CD14-positive monocyte (primary cell): ENCODE measurements around the gene SLC24A4. TPM values are rescaled to one million over a fixed set of nuclear protein-coding genes. Genes with fewer than 3 reads are reported as not detected.

ENCODE experiments used
- DNase-seq, 3 donors: peaks; one replicate each; pipeline ENCODE4 v3.0.0-alpha.2; 2011 to 2022
- H2AFZ ChIP-seq: 2 replicates; pipeline ENCODE4 v1.6.0; 2012; ENCODE audit warnings: mild to moderate bottlenecking, low read depth, low read length, inconsistent platforms; ENCODE audit not compliant: insufficient read depth, poor library complexity, severe bottlenecking
- H3K27ac ChIP-seq, 2 donors: 1 replicate in 1 of 2; 2 replicates in 1 of 2; pipeline ENCODE4 v1.5.1; 2012 to 2013; ENCODE audit warnings: low read length in 2 of 2, control low read depth in 1 of 2, inconsistent platforms in 1 of 2, low read depth in 1 of 2, mild to moderate bottlenecking in 1 of 2
- H3K27me3 ChIP-seq, 2 donors: one replicate each; pipeline versions ENCODE4 v1.6.0 to v1.6.1; 2011 to 2013; ENCODE audit warnings: low read length in 2 of 2; ENCODE audit not compliant: control insufficient read depth in 2 of 2, insufficient read depth in 2 of 2
- H3K36me3 ChIP-seq, 2 donors: replicated peaks in 1 of 2; 1 replicate in 1 of 2; 2 replicates in 1 of 2; pipeline versions ENCODE4 v1.5.1 to v1.6.1; 2012 to 2013; ENCODE audit warnings: low read length in 2 of 2, control low read depth in 1 of 2, inconsistent platforms in 1 of 2, mild to moderate bottlenecking in 1 of 2; ENCODE audit not compliant: insufficient read depth in 2 of 2, control insufficient read depth in 1 of 2
- H3K4me1 ChIP-seq, 2 donors: 1 replicate in 1 of 2; 2 replicates in 1 of 2; pipeline versions ENCODE4 v1.5.1 to v1.6.1; 2012 to 2013; ENCODE audit warnings: low read length in 2 of 2, control low read depth in 1 of 2, inconsistent platforms in 1 of 2, mild to moderate bottlenecking in 1 of 2, moderate library complexity in 1 of 2; ENCODE audit not compliant: insufficient read depth in 2 of 2, control insufficient read depth in 1 of 2
- H3K4me2 ChIP-seq: replicated peaks from 2 replicates; pipeline ENCODE3; 2012; ENCODE audit warnings: low read length, moderate library complexity, mild to moderate bottlenecking; ENCODE audit not compliant: poor library complexity, severe bottlenecking; ENCODE audit errors: extremely low read depth
- H3K4me3 ChIP-seq, 3 experiments: fragments of 200-600 bp in 1 of 3; sonication (generic) in 1 of 3; replicated peaks in 1 of 3; 1 replicate in 2 of 3; 2 replicates in 1 of 3; pipeline ENCODE4 v1.5.1; 2011 to 2013; ENCODE audit warnings: low read length in 3 of 3, mild to moderate bottlenecking in 3 of 3, control low read depth in 2 of 3, low read depth in 2 of 3, inconsistent platforms in 1 of 3, moderate library complexity in 1 of 3
- H3K79me2 ChIP-seq: 2 replicates; pipeline ENCODE4 v1.6.0; 2012; ENCODE audit warnings: mild to moderate bottlenecking, control low read depth, inconsistent platforms, low read length, moderate library complexity; ENCODE audit not compliant: insufficient read depth
- H3K9ac ChIP-seq: 2 replicates; pipeline ENCODE4 v1.6.0; 2017; ENCODE audit warnings: low read length, mild to moderate bottlenecking; ENCODE audit not compliant: insufficient read depth, poor library complexity, severe bottlenecking
- H3K9me3 ChIP-seq, 2 donors: replicated peaks in 1 of 2; 1 replicate in 1 of 2; 2 replicates in 1 of 2; pipeline versions ENCODE4 v1.5.1 to v1.6.1; 2012 to 2013; ENCODE audit warnings: low read length in 2 of 2, control low read depth in 1 of 2; ENCODE audit not compliant: control insufficient read depth in 1 of 2, insufficient read depth in 1 of 2
- H4K20me1 ChIP-seq: 2 replicates; pipeline ENCODE4 v1.6.0; 2012; ENCODE audit warnings: mild to moderate bottlenecking, low read length, control low read depth, moderate library complexity; ENCODE audit not compliant: insufficient read depth
- H3K27ac Mint-ChIP-seq, 7 donors: one replicate each; pipeline ENCODE4 v1.8.0; 2020; ENCODE audit warnings: mild to moderate bottlenecking in 7 of 7, mixed read lengths in 7 of 7, moderate library complexity in 6 of 7, inconsistent platforms in 2 of 7
- H3K27me3 Mint-ChIP-seq, 3 donors: one replicate each; pipeline ENCODE4 v1.8.0; 2021 to 2022; ENCODE audit warnings: low read depth in 3 of 3, mild to moderate bottlenecking in 3 of 3, mixed read lengths in 3 of 3, moderate library complexity in 3 of 3, inconsistent platforms in 1 of 3
- H3K36me3 Mint-ChIP-seq, 2 donors: one replicate each; pipeline ENCODE4 v1.8.0; 2020; ENCODE audit warnings: mixed read lengths in 2 of 2, inconsistent platforms in 1 of 2, mild to moderate bottlenecking in 1 of 2
- H3K4me1 Mint-ChIP-seq: one replicate; pipeline ENCODE4 v1.8.0; 2020; ENCODE audit warnings: mild to moderate bottlenecking, mixed read lengths
- H3K4me3 Mint-ChIP-seq, 2 donors: one replicate each; pipeline ENCODE4 v1.8.0; 2020; ENCODE audit warnings: mild to moderate bottlenecking in 2 of 2, mixed read lengths in 2 of 2, moderate library complexity in 1 of 2
- H3K9me3 Mint-ChIP-seq, 7 donors: one replicate each; pipeline ENCODE4 v1.8.0; 2020 to 2022; ENCODE audit warnings: mixed read lengths in 7 of 7, mild to moderate bottlenecking in 6 of 7, moderate library complexity in 6 of 7, inconsistent platforms in 2 of 7
- WGBS: methylation state at CpG from one replicate; pipeline ENCODE4 v1.1.5; 2013; ENCODE audit warnings: missing lambda C conversion rate; ENCODE audit not compliant: insufficient coverage; 5-methylcytosine and 5-hydroxymethylcytosine counted together
- intact Hi-C, 2 donors: fragments of 100-400 bp; cut with micrococcal nuclease; formaldehyde crosslinking; loops; one replicate each; pipeline versions ENCODE4 v1.15.0 to v1.15.1; 2023
- polyA plus RNA-seq, 3 donors: library from polyadenylated mRNA; depleted of rRNA in 1 of 3; unstranded in 2 of 3; stranded (reverse) in 1 of 3; fragments of 300-500 nt in 2 of 3; fragments of >200 nt in 1 of 3; fragmentation: Illumina TruSeq in 2 of 3; gene quantifications; 1 replicate in 2 of 3; 2 replicates in 1 of 3; pipeline ENCODE4 v1.2.3, GENCODE V29; 2012 to 2021
- TF ChIP-seq, protein P1 (sequence below): fragments of 200-600 bp; IDR thresholded peaks from one replicate; pipeline ENCODE4 v1.8.0; 2022; ENCODE audit warnings: antibody characterized with exemption, mild to moderate bottlenecking

Gene SLC24A4
- polyA plus RNA-seq, 3 donors: 20.0 to 41.9 (median 26.5) TPM

DNA sequence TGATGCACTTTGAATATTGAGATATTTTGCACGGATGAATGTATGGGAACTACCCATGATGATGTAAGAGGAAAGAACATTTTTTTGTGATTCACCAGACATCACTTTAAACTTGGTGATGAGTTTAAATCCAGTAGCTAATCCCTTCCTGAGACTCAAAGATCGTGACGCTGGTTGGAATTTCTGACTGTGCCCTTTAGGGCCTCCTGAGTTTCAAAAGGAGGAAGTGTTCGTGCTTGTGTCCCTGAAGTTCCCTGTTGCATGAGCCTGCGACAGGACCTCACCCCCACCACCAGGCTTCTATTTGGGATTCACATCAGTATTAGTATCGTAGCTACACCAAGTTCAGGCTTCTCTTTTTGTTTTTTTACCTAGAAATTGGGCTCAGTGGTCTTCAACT lies 172.1 kb downstream of the SLC24A4 start:
- Mint-ChIP-seq H3K27ac (peak overlapping the region; percentile 93 to 99 (median 98)), H3K36me3 (peaks cover 75 to 88% of the 10 kb centered on the region in 2 donors), H3K27me3 (peaks cover 0 to 11% (median 6%) of the 10 kb centered on the region in 3 donors), H3K4me1 (peaks cover 68% of the 10 kb centered on the region), H3K4me3 (peak overlapping the region in 1 of 2 donors; percentile 35), H3K9me3 (peaks cover 0 to 3% (median 0%) of the 10 kb centered on the region in 7 donors)
- peak; percentile 93 to 99 (median 98) for DNase-seq
- intact Hi-C loops: no loop called here
- Histone ChIP-seq H3K4me2 (peak overlapping the region; percentile 23), H3K27ac (peak overlapping the region; percentile 46 to 97), H3K79me2 (peaks cover 20% of the 10 kb centered on the region), H4K20me1 (no peaks in the 10 kb centered on the region), H3K4me3 (peak overlapping the region in 1 of 3 experiments; percentile 29), H3K4me1 (peaks cover 64 to 74% of the 10 kb centered on the region in 2 donors), H3K27me3 (no peaks in the 10 kb centered on the region), H2AFZ (no peak overlapping the region), H3K9me3 (no peaks in the 10 kb centered on the region), H3K36me3 (peaks cover 22 to 55% of the 10 kb centered on the region in 2 donors), H3K9ac (peak overlapping the region; percentile 53)
- no CpG with 5 or more reads among the region's 6 CpGs for WGBS
- TF ChIP-seq, protein P1, sequence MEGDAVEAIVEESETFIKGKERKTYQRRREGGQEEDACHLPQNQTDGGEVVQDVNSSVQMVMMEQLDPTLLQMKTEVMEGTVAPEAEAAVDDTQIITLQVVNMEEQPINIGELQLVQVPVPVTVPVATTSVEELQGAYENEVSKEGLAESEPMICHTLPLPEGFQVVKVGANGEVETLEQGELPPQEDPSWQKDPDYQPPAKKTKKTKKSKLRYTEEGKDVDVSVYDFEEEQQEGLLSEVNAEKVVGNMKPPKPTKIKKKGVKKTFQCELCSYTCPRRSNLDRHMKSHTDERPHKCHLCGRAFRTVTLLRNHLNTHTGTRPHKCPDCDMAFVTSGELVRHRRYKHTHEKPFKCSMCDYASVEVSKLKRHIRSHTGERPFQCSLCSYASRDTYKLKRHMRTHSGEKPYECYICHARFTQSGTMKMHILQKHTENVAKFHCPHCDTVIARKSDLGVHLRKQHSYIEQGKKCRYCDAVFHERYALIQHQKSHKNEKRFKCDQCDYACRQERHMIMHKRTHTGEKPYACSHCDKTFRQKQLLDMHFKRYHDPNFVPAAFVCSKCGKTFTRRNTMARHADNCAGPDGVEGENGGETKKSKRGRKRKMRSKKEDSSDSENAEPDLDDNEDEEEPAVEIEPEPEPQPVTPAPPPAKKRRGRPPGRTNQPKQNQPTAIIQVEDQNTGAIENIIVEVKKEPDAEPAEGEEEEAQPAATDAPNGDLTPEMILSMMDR: no peak

DNA sequence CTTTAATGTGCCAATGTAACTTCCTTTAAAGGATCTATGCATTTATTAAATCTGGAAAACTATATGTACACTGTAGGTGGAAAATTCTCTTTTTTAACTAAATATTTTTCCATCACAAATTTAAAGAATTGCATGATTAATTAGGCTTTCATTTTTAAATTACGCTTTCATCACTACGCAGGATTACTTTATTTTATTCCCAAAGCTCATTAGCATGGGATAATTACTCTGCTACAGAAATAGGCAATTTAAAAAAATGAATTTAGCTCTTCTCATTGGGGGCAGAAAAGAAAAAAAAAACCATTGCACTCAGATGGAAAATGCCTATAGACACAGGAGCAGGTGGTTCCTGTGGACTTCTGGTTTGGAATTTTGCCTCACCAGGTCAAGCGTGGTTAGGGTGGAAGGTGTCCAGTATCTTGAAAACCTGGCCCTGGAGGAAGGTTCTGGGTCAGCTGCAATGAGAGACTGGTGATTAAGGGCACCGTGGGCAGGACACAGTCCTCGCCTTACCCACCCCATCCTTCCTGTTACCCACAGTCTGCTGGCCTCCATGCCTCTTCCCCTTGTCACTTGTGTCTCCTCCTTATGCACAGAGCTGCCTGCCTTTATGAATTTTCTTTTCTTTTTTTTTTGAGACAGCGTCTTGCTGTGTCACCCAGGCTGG lies 173.4 kb downstream of the SLC24A4 start:
- peaks cover 51 to 61% of the 10 kb centered on the region in 2 donors for H3K4me1 ChIP-seq
- WGBS: 39% methylated on average over 3 of the region's 6 CpGs
- peaks cover 77 to 85% of the 10 kb centered on the region in 2 donors for H3K36me3 Mint-ChIP-seq
- H3K4me3 Mint-ChIP-seq: peak overlapping the region in 1 of 2 donors; percentile 55
- peaks cover 57% of the 10 kb centered on the region for H3K4me1 Mint-ChIP-seq
- no peak overlapping the region for H3K4me3 ChIP-seq
- H3K27ac Mint-ChIP-seq: peak overlapping the region; percentile 46 to 99 (median 97)
- H4K20me1 ChIP-seq: no peaks in the 10 kb centered on the region
- H3K27ac ChIP-seq: peak overlapping the region in 1 of 2 donors; percentile 97
- peaks cover 21 to 57% of the 10 kb centered on the region in 2 donors for H3K36me3 ChIP-seq
- peaks cover 11% of the 10 kb centered on the region for H3K79me2 ChIP-seq
- TF ChIP-seq, protein P1: no peak
- peaks cover 0 to 3% (median 0%) of the 10 kb centered on the region in 7 donors for H3K9me3 Mint-ChIP-seq
- H3K4me2 ChIP-seq: no peak overlapping the region
- no peaks in the 10 kb centered on the region for H3K27me3 ChIP-seq
- H3K9me3 ChIP-seq: no peaks in the 10 kb centered on the region
- intact Hi-C loops: no loop called here
- DNase-seq: peak in 2 of 3 donors; percentile 54 to 60
- H3K27me3 Mint-ChIP-seq: peaks cover 0 to 11% (median 8%) of the 10 kb centered on the region in 3 donors
- no peak overlapping the region for H2AFZ ChIP-seq
- H3K9ac ChIP-seq: no peak overlapping the region
